GM13977 (cell line): ENCODE data around the gene CLDN19.
"Not testable (repeated sequence)": the region's sequence is repeated elsewhere in the genome, so short reads cannot be mapped to it uniquely, and the experiment has no call there.

Source experiments
- DNase-seq: peaks from one replicate; pipeline ENCODE4 v3.0.0; 2012; ENCODE audit warnings: low spot score
- CTCF ChIP-seq: IDR thresholded peaks from 2 replicates; pipeline ENCODE4 v1.5.1; 2012; ENCODE audit warnings: mild to moderate bottlenecking, control low read depth; ENCODE audit not compliant: insufficient read depth; ENCODE audit errors: extremely low read depth, missing control alignments
- in situ Hi-C: fragments of 300-500 bp; cut with MboI; formaldehyde crosslinking; loops from one replicate; pipeline ENCODE4 v1.12.0; 2022; ENCODE audit warnings: low sequenced_read_pairs, low pct_unique_long_range_greater_than_20kb, mixed read lengths, inconsistent platforms; ENCODE audit not compliant: unreplicated experiment

The CLDN19 gene

DNA sequence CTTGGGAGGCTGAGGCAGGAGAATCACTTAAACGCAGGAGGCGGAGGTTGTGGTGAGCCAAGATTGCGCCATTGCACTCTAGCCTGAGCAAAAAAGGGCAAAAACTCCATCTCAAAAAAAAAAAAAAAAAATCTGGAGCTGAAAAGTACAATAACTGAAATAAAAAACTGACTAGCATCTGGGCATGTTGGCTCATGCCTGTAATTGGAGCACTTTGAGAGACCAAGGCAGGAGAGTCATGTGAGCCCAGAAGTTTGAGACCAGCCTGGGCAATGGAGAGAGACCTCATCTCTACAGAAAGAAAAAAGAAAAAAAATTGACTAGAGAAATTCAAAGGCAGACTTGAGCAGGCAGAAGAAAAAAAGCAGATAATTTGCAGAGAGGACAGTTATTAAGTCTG is 18.1 kb downstream of the CLDN19 start:
- TF ChIP-seq CTCF: no peak
- in situ Hi-C loops: no loop called here
- DNase-seq: no peak

- no peak for TF ChIP-seq CTCF
- in situ Hi-C loops: no loop called here
- no peak for DNase-seq
Measured at GRCh38 chr1:42720868-42721267, 19.2 kb downstream of the CLDN19 start.

- DNase-seq, in situ Hi-C loops: not testable (repeated sequence)
Measured at GRCh38 chr1:42714441-42714840, 25.6 kb downstream of the CLDN19 start.

- in situ Hi-C loops: no loop called here
- DNase-seq: no peak
- TF ChIP-seq CTCF: no peak
Measured at GRCh38 chr1:42713293-42713692, 26.7 kb downstream of the CLDN19 start.

DNA sequence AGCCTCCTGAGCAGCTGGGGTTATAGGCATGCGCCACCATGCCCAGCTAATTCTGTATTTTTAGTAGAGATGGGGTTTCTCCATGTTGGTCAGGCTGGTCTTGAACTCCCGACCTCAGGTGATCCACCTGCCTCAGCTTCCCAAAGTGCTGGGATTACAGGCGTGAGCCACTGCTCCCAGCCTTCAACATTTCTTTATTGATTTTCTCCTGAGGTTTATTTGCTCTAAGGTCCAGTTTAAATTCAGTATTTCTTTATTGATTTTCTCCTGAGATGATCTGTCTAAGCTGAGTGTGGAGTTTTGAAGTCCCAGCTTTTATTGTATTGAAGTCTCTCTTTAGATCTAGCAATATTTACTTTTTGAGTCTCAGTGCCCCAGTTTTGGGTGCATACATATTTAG is 27.2 kb downstream of the CLDN19 start:
- DNase-seq, in situ Hi-C loops: not testable (repeated sequence)

GRCh38 chr1:42703888-42704464 is 36.1 kb downstream of the CLDN19 start:
- in situ Hi-C loops: no loop called here
- no peak for DNase-seq
- no peak for TF ChIP-seq CTCF

GRCh38 chr1:42700006-42700405 is 40.0 kb downstream of the CLDN19 start:
- no peak for DNase-seq
- TF ChIP-seq CTCF: no peak
- in situ Hi-C loops: no loop called here

DNA sequence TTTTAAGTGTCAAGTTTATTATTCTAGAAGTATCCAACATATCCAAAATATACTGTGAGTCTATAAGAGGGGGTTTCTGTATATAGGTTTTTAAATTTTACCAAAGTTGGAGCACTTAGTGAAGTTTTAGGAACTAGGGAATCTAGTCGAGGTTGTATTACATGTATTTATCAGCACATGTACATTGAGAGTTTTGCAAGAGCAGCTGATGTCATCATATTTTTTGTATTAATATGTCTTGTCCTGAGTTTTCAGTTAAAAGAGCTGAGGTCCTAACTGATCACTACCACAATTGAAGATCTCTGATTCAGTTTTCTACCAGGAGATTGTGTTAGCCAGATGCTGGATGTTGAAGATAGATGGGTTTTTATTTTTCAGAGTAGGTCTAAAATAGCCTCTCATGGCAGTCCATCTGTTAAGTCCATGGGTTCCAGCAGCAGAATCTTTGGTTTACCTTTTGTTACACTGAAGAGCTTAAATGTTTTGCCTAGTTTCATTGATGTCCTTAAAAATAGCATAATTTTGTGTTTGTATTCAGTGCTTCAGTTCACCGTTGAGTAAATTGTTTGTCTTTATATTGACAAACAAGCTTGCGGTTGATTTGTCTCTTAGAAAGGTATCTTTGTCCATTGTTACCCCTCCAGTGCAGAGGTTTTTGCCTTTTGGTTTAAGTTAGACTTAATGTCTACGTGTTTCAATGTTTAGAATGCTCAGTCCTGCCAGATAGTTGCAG is 41.8 kb downstream of the CLDN19 start:
- in situ Hi-C loops: no loop called here
- no peak for DNase-seq
- TF ChIP-seq CTCF: no peak
